GM10266 (cell line): Measurements from ENCODE around the gene ZNF70.

ENCODE experiments used
- DNase-seq: peaks from one replicate; pipeline ENCODE4 v3.0.0; 2012; ENCODE audit errors: extremely low spot score
- CTCF ChIP-seq: IDR thresholded peaks from 2 replicates; pipeline ENCODE4 v1.5.1; 2012; ENCODE audit warnings: mild to moderate bottlenecking, low read depth; ENCODE audit not compliant: control insufficient read depth, insufficient read depth; ENCODE audit errors: missing control alignments

Gene ZNF70

GRCh38 chr22:23691748-23692423, 59.0 kb downstream of the ZNF70 start:
- no peak for DNase-seq
- TF ChIP-seq CTCF = no peak

- no peak for DNase-seq
- no peak for TF ChIP-seq CTCF
Measured at GRCh38 chr22:23690713-23691112, 60.2 kb downstream of the ZNF70 start, which contains the start of gene RGL4. RGL4 (plus strand) TSS chr22:23691013; CDS start chr22:23692031, 1,018 bp downstream.

GRCh38 chr22:23689414-23689813, 61.5 kb downstream of the ZNF70 start:
- DNase-seq = no peak

More at GRCh38 chr22:23689414-23689813, 61.5 kb downstream of the ZNF70 start:
- TF ChIP-seq CTCF = no peak
